GM19043 (cell line): ENCODE measurements around the gene RALGDS.

Experiments used
- ATAC-seq: cut with Tn5 transposase; IDR thresholded peaks from one replicate; pipeline ENCODE4 v1.9.1; 2021; ENCODE audit warnings: low read depth; ENCODE audit not compliant: unreplicated experiment

The RALGDS gene

GRCh38 chr9:133151601-133152525, 30.8 kb upstream of the RALGDS start:
- no peak for ATAC-seq

- no peak for ATAC-seq
Measured at GRCh38 chr9:133151041-133151440, 30.0 kb upstream of the RALGDS start.

GRCh38 chr9:133149130-133150015, 28.3 kb upstream of the RALGDS start:
- peak; percentile 64 for ATAC-seq

GRCh38 chr9:133148199-133149129, 27.4 kb upstream of the RALGDS start:
- peak; percentile 17 for ATAC-seq

GRCh38 chr9:133147412-133148198, 26.6 kb upstream of the RALGDS start:
- ATAC-seq = no peak

- no peak for ATAC-seq
Measured at GRCh38 chr9:133146746-133147411, 25.8 kb upstream of the RALGDS start.

GRCh38 chr9:133144904-133145851, 24.1 kb upstream of the RALGDS start:
- ATAC-seq = no peak

GRCh38 chr9:133144142-133144903, 23.3 kb upstream of the RALGDS start:
- ATAC-seq = no peak

GRCh38 chr9:133143639-133144141, 22.6 kb upstream of the RALGDS start:
- ATAC-seq = no peak

GRCh38 chr9:133142684-133143622, 21.9 kb upstream of the RALGDS start:
- no peak for ATAC-seq

- ATAC-seq = no peak
Measured at GRCh38 chr9:133141833-133142595, 21.0 kb upstream of the RALGDS start.

- no peak for ATAC-seq
Measured at GRCh38 chr9:133140606-133141005, 19.6 kb upstream of the RALGDS start.

GRCh38 chr9:133140174-133140505, 19.1 kb upstream of the RALGDS start:
- no peak for ATAC-seq

- no peak for ATAC-seq
Measured at GRCh38 chr9:133139246-133140173, 18.5 kb upstream of the RALGDS start.
